A549 (cell line): Measurements from ENCODE around the gene NEGR1.

Source experiments
- TF ChIP-seq, protein P1 (sequence below): fragments of >200 bp; sonication (Bioruptor Twin); formaldehyde crosslinking; IDR thresholded peaks from 3 replicates; pipeline ENCODE4 v1.5.1; 2016
- TF ChIP-seq, protein P2 (sequence below): IDR thresholded peaks from 2 replicates; pipeline ENCODE4 v1.6.1; 2012

DNA sequence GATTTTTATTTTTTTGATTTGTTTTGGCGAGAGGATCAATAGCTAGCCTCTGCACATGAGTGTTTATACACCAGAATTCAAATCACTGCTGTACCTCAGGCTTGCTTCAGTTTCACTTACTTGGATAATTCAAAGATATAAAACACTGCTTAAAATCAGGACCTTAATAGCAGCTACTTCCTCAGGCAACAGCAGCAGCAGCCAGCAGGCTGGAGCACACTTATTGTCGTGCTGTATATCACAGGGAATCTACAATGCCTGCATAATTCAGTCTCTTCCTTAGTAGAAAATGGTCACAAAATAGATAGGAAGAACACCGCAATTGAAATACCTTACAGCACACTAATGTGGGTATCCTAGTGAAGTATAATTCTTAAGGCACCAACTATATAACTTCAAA is 497.3 kb downstream of the NEGR1 start:
- TF ChIP-seq, protein P1, sequence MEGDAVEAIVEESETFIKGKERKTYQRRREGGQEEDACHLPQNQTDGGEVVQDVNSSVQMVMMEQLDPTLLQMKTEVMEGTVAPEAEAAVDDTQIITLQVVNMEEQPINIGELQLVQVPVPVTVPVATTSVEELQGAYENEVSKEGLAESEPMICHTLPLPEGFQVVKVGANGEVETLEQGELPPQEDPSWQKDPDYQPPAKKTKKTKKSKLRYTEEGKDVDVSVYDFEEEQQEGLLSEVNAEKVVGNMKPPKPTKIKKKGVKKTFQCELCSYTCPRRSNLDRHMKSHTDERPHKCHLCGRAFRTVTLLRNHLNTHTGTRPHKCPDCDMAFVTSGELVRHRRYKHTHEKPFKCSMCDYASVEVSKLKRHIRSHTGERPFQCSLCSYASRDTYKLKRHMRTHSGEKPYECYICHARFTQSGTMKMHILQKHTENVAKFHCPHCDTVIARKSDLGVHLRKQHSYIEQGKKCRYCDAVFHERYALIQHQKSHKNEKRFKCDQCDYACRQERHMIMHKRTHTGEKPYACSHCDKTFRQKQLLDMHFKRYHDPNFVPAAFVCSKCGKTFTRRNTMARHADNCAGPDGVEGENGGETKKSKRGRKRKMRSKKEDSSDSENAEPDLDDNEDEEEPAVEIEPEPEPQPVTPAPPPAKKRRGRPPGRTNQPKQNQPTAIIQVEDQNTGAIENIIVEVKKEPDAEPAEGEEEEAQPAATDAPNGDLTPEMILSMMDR, result no peak
- TF ChIP-seq, protein P2, sequence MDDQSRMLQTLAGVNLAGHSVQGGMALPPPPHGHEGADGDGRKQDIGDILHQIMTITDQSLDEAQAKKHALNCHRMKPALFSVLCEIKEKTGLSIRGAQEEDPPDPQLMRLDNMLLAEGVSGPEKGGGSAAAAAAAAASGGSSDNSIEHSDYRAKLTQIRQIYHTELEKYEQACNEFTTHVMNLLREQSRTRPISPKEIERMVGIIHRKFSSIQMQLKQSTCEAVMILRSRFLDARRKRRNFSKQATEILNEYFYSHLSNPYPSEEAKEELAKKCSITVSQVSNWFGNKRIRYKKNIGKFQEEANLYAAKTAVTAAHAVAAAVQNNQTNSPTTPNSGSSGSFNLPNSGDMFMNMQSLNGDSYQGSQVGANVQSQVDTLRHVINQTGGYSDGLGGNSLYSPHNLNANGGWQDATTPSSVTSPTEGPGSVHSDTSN, result no peak
